AG09309 (cell line): Measurements from ENCODE around the gene EIF3D.
"Not testable (repeated sequence)": the region's sequence is repeated elsewhere in the genome, so short reads cannot be mapped to it uniquely, and the experiment has no call there.

ENCODE experiments used
- DNase-seq: peaks from one replicate; pipeline ENCODE4 v3.0.0-alpha.2; 2010; ENCODE audit warnings: low read depth
- H3K4me3 ChIP-seq: 2 replicates; pipeline ENCODE4 v1.5.1; 2011; ENCODE audit warnings: mild to moderate bottlenecking, low read depth, low read length, moderate library complexity; ENCODE audit not compliant: control insufficient read depth
- CTCF ChIP-seq: IDR thresholded peaks from 2 replicates; pipeline ENCODE4 v1.5.1; 2011; ENCODE audit warnings: mild to moderate bottlenecking, low read depth, low read length, inconsistent platforms; ENCODE audit not compliant: insufficient read depth, control insufficient read depth; ENCODE audit errors: missing control alignments

EIF3D gene

GRCh38 chr22:36532466-36532865 lies 3.5 kb upstream of the EIF3D start:
- no peak for DNase-seq
- no peak for TF ChIP-seq CTCF
- H3K4me3 ChIP-seq: no peak overlapping the region

GRCh38 chr22:36528341-36528740 lies 625 bp downstream of the EIF3D start:
- no peak for TF ChIP-seq CTCF
- peak overlapping the region; percentile 84 for H3K4me3 ChIP-seq
- DNase-seq: no peak

GRCh38 chr22:36522662-36523061 lies 6.3 kb downstream of the EIF3D start:
- no peak for TF ChIP-seq CTCF
- DNase-seq: no peak
- H3K4me3 ChIP-seq: no peak overlapping the region

DNA sequence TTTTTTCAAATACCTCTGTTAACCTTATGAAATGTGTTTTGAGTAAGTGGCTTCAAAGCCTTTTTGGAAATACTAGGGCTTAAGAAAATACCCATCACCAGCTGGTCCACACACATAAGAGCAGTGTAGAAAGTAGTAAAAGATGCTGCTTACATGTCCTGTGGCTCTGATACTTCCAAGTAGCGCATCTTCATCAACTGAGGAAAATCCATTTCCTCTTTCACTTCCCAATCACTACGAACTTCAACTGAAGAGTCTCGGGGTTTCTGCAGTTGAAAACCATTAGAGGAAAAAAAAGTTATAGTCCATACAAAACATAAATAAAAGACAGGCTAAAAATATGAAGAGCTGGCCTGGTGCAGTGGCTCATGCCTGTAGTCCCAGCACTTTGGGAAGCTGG lies 8.5 kb downstream of the EIF3D start:
- DNase-seq: no peak
- no peak for TF ChIP-seq CTCF

DNA sequence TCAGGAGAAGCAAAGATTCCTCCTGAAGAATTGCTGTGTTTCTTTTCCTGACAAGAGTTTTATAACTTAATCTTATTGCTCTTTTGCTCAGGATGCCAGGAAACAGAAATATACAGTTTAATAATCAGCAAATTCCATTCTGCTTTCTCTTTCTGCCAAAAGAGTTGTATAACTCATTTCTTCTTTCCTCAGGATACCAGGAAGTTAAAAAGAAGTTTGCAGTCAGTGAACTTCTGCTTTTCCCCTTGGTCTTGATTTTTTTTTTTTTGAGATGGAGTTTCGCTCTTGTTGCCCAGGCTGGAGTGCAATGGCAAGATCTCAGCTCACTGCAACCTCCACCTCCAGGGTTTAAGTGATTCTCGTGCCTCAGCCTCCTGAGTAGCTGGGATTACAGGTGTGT lies 9.1 kb downstream of the EIF3D start:
- H3K4me3 ChIP-seq, DNase-seq: not testable (repeated sequence)

More for the DNA sequence above, 8.5 kb downstream of the EIF3D start:
- H3K4me3 ChIP-seq: no peak overlapping the region

- no peak for TF ChIP-seq CTCF
- no peak overlapping the region for H3K4me3 ChIP-seq
- DNase-seq: no peak
Measured at GRCh38 chr22:36514766-36515165, 14.2 kb downstream of the EIF3D start.

GRCh38 chr22:36512991-36513390 lies 16.0 kb downstream of the EIF3D start:
- no peak for TF ChIP-seq CTCF
- no peak overlapping the region for H3K4me3 ChIP-seq
- DNase-seq: no peak
